ENCODE data around the gene PITPNC1. TPM values are rescaled to one million over a fixed set of nuclear protein-coding genes. Genes with fewer than 3 reads are reported as not detected.

The PITPNC1 gene
- total and polyA plus RNA-seq, 2 donors (not counting 1 experiment from before 2014, with no cell fraction given): 4.7 to 26.1 TPM

DNA sequence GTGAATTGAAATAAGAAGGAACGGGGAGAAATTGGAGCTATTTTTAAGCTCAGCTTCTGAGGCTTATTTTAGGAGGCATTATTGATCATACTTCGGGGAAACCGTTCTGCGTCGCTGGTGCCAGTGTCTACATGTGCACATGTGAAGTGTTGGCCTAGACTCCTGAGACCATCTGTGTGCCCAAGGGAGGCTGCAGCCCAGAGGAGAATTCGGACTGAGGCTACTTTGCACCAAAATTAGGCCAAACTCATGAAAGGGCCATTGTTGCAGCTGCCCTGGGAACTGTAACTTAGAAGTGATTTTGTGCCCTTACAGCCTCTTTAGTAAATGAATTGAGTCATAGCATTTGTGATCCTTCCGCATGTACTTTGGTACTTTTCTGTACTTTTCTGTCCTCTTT is 238.7 kb downstream of the PITPNC1 start:
- Histone ChIP-seq H3K27me3 (replicated peaks in 1 of 4; ENCODE audit: control extremely low read depth in 1 of 4, control insufficient read depth in 3 of 4, insufficient read depth in 4 of 4, low read length in 3 of 4) (no peaks in the 10 kb centered on the region), H3K4me1 (ENCODE audit: control insufficient read depth in 2 of 2, insufficient read depth in 2 of 2, low read length in 2 of 2) (no peaks in the 10 kb centered on the region), H3K4me3 (ENCODE audit: control extremely low read depth in 1 of 5, extremely low read depth in 1 of 5, insufficient read depth in 1 of 5, low read depth in 2 of 5, low read length in 4 of 5) (no peak overlapping the region), H3K4me2 (replicated peaks; ENCODE audit: low read depth, low read length, poor library complexity, severe bottlenecking) (no peak overlapping the region), H4K20me1 (ENCODE audit: control insufficient read depth, insufficient read depth, low read length, poor library complexity, severe bottlenecking) (no peaks in the 10 kb centered on the region), H3K36me3 (replicated peaks in 1 of 2; ENCODE audit: control extremely low read depth in 1 of 2, control insufficient read depth in 1 of 2, extremely low read depth in 1 of 2, insufficient read depth in 2 of 2, low read length in 1 of 2) (no peaks in the 10 kb centered on the region), H3K27ac (ENCODE audit: low read length in 2 of 2) (no peak overlapping the region), H2AFZ (ENCODE audit: insufficient read depth, low read depth, low read length, poor library complexity, severe bottlenecking) (no peak overlapping the region), H3K79me2 (ENCODE audit: control insufficient read depth, insufficient read depth, low read length) (no peaks in the 10 kb centered on the region), H3K9ac (ENCODE audit: low read length) (no peak overlapping the region), H3K9me3 (ENCODE audit: control extremely low read depth in 1 of 3, control insufficient read depth in 2 of 3, insufficient read depth in 1 of 3, low read length in 2 of 3) (no peaks in the 10 kb centered on the region)
- no peak for DNase-seq
- Mint-ChIP-seq H3K27me3 (no peaks in the 10 kb centered on the region), H3K4me3 (no peak overlapping the region), H3K9me3 (ENCODE audit: insufficient read depth) (no peaks in the 10 kb centered on the region), H3K4me1 (no peaks in the 10 kb centered on the region), H3K27ac (no peak overlapping the region)
- ATAC-seq (ENCODE audit: low read depth): no peak
- POLR2A ChIA-PET: no interaction called here
- CTCF ChIA-PET: no interaction called here
- intact Hi-C loops (cut with micrococcal nuclease): no loop called here
- TF ChIP-seq, protein P1, sequence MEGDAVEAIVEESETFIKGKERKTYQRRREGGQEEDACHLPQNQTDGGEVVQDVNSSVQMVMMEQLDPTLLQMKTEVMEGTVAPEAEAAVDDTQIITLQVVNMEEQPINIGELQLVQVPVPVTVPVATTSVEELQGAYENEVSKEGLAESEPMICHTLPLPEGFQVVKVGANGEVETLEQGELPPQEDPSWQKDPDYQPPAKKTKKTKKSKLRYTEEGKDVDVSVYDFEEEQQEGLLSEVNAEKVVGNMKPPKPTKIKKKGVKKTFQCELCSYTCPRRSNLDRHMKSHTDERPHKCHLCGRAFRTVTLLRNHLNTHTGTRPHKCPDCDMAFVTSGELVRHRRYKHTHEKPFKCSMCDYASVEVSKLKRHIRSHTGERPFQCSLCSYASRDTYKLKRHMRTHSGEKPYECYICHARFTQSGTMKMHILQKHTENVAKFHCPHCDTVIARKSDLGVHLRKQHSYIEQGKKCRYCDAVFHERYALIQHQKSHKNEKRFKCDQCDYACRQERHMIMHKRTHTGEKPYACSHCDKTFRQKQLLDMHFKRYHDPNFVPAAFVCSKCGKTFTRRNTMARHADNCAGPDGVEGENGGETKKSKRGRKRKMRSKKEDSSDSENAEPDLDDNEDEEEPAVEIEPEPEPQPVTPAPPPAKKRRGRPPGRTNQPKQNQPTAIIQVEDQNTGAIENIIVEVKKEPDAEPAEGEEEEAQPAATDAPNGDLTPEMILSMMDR (IDR thresholded peaks at IDR 0.05): no peak
- TF ChIP-seq EZH2 (IDR thresholded peaks at IDR 0.05; ENCODE audit: borderline replicate concordance, insufficient read depth, low read depth, low read length, poor library complexity, severe bottlenecking): no peak
- 97% methylated on average over 6 of the region's 7 CpGs for WGBS (ENCODE audit: insufficient coverage)

DNA sequence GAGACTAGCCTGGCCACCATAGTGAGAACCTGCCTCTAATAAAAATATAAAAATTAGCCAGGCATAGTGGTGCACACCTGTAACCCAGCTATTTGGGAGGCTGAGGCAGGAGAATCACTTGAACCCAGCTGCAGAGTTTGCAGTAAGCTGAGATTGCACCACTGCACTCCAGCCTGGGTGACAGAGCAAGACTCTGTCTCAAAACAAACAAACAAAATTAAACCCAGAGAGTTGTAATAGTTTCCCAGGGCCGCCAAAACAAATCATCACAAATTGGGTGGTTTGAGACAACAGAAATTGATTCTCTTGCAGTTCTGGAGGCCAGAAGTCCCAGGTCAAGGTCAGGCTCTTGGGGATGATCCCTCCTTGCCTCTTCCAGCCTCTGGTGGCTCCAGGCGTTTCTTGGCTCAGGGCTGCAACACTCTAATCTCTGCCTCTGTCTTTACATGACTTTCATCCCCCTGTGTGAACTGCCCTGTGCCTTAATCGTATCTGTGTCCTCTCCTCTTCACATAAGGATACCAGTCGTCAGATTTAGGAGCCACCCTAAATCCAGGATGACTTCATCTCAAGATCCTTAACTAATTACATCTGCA is 240.3 kb downstream of the PITPNC1 start:
- no peaks in the 10 kb centered on the region for H3K4me1 Mint-ChIP-seq
- Histone ChIP-seq H4K20me1 (ENCODE audit: control insufficient read depth, insufficient read depth, low read length, poor library complexity, severe bottlenecking) (no peaks in the 10 kb centered on the region), H3K4me1 (ENCODE audit: control insufficient read depth in 2 of 2, insufficient read depth in 2 of 2, low read length in 2 of 2) (no peaks in the 10 kb centered on the region), H3K9me3 (ENCODE audit: control extremely low read depth in 1 of 3, control insufficient read depth in 2 of 3, insufficient read depth in 1 of 3, low read length in 2 of 3) (no peaks in the 10 kb centered on the region), H3K27me3 (replicated peaks in 1 of 4; ENCODE audit: control extremely low read depth in 1 of 4, control insufficient read depth in 3 of 4, insufficient read depth in 4 of 4, low read length in 3 of 4) (no peaks in the 10 kb centered on the region), H3K9ac (ENCODE audit: low read length) (no peak overlapping the region), H3K4me3 (ENCODE audit: control extremely low read depth in 1 of 5, extremely low read depth in 1 of 5, insufficient read depth in 1 of 5, low read depth in 2 of 5, low read length in 4 of 5) (no peak overlapping the region), H3K4me2 (replicated peaks; ENCODE audit: low read depth, low read length, poor library complexity, severe bottlenecking) (no peak overlapping the region), H3K79me2 (ENCODE audit: control insufficient read depth, insufficient read depth, low read length) (no peaks in the 10 kb centered on the region), H3K36me3 (replicated peaks in 1 of 2; ENCODE audit: control extremely low read depth in 1 of 2, control insufficient read depth in 1 of 2, extremely low read depth in 1 of 2, insufficient read depth in 2 of 2, low read length in 1 of 2) (no peaks in the 10 kb centered on the region), H3K27ac (ENCODE audit: low read length in 2 of 2) (no peak overlapping the region), H2AFZ (ENCODE audit: insufficient read depth, low read depth, low read length, poor library complexity, severe bottlenecking) (no peak overlapping the region)
- no peak overlapping the region for H3K4me3 Mint-ChIP-seq
- DNase-seq (no peak), ATAC-seq (ENCODE audit: low read depth) (no peak)
- TF ChIP-seq EZH2 (IDR thresholded peaks at IDR 0.05; ENCODE audit: borderline replicate concordance, insufficient read depth, low read depth, low read length, poor library complexity, severe bottlenecking): no peak
- TF ChIP-seq, protein P1 (IDR thresholded peaks at IDR 0.05): no peak
- intact Hi-C loops (cut with micrococcal nuclease): no loop called here
- WGBS (ENCODE audit: insufficient coverage): 94% methylated on average over 3 of the region's 4 CpGs
- no peaks in the 10 kb centered on the region for H3K9me3 Mint-ChIP-seq (ENCODE audit: insufficient read depth)
- ChIA-PET CTCF (no interaction called here), POLR2A (no interaction called here)
- H3K27ac Mint-ChIP-seq: no peak overlapping the region
- no peaks in the 10 kb centered on the region for H3K27me3 Mint-ChIP-seq
